HG02588 (cell line): Measurements from ENCODE around the gene ATG16L2.

Source experiments
- ATAC-seq: cut with Tn5 transposase; IDR thresholded peaks from one replicate; pipeline ENCODE4 v1.9.1; 2021; ENCODE audit warnings: mild to moderate bottlenecking, moderate library complexity; ENCODE audit not compliant: unreplicated experiment

Gene ATG16L2

DNA sequence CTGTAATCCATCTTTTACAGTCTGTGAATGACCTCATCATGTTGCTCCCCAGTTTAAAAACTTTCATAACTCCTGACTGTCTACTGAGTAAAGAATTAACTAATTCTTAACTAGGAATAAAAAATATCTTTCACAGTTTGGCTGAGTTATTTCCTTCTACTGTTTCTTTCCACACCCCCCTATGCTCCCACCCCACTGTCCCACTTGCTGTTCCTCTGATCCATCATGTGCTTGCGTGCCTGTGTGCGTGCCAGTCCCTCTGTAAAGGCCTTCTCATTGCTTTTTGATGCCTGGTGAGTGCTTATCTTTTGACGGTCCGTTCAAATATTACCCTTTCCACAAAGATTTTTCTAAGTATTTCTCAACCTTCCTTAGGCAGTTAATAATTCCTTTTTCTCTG, 55.6 kb downstream of the ATG16L2 start:
- no peak for ATAC-seq

DNA sequence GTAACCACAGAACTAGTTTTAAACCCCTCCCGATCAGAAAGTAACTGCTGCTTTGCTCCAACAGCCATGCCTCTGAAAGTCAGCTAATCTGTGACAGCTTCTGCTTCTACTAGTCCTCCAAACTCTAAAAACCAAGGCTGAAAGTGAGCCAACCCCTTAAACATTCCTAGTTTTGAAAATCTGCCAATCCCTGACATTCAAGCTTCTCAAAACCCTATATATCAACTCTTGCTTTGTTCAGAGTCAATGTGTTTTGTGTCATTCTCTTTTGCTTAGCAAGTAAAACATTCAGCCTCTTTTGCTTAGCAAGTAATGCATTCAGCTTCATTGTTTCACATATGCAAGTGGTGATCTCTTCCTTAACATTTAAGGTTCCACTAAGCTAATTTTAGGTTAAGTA, 56.9 kb downstream of the ATG16L2 start:
- no peak for ATAC-seq

- no peak for ATAC-seq
Measured at GRCh38 chr11:72872012-72872411, 57.8 kb downstream of the ATG16L2 start.

GRCh38 chr11:72875736-72876135, 61.5 kb downstream of the ATG16L2 start:
- no peak for ATAC-seq

DNA sequence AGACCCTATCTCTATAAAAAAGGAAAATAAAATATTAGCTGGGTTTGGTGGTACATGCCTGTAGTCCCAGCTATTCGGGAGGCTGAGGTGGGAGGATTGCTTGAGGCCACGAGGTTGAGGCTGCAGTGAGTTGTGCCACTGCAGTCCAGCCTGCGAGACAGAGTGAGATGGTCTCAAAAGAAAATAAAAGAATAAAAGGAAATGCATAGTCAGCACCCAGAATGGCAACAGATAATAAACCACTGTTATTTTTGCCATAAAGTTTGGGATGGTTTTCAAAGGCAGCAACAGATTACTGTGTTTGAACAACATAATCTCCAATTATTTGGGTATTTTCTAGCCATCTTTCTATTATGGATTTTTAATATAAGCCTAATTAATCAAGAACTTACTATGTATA, 61.9 kb downstream of the ATG16L2 start:
- no peak for ATAC-seq
